ENCODE results near the gene MTUS2.

- TF ChIP-seq, protein P1, sequence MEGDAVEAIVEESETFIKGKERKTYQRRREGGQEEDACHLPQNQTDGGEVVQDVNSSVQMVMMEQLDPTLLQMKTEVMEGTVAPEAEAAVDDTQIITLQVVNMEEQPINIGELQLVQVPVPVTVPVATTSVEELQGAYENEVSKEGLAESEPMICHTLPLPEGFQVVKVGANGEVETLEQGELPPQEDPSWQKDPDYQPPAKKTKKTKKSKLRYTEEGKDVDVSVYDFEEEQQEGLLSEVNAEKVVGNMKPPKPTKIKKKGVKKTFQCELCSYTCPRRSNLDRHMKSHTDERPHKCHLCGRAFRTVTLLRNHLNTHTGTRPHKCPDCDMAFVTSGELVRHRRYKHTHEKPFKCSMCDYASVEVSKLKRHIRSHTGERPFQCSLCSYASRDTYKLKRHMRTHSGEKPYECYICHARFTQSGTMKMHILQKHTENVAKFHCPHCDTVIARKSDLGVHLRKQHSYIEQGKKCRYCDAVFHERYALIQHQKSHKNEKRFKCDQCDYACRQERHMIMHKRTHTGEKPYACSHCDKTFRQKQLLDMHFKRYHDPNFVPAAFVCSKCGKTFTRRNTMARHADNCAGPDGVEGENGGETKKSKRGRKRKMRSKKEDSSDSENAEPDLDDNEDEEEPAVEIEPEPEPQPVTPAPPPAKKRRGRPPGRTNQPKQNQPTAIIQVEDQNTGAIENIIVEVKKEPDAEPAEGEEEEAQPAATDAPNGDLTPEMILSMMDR (conservative IDR thresholded peaks at IDR 0.05; ENCODE audit: low read depth, low read length): no peak
- no peak for TF ChIP-seq EZH2phosphoT487 (IDR thresholded peaks at IDR 0.05; ENCODE audit: borderline replicate concordance, low read length)
- no peak for TF ChIP-seq EZH2 (IDR thresholded peaks at IDR 0.05; ENCODE audit: low read length, unreplicated experiment)
Measured at GRCh38 chr13:29508876-29509252, 688.7 kb downstream of the MTUS2 start.
